Measurements from ENCODE around the gene HRH4.
A peak's percentile ranks its signal among the peaks of the same experiment; 100 is the strongest.

HRH4 gene

GRCh38 chr18:24466771-24467170 lies 6.3 kb downstream of the HRH4 start:
- no peak for DNase-seq

GRCh38 chr18:24470022-24470618 lies 9.7 kb downstream of the HRH4 start:
- DNase-seq: no peak

- DNase-seq: no peak
These were observed 10.4 kb downstream of the HRH4 start for GRCh38 chr18:24470805-24471204.

GRCh38 chr18:24472591-24472990 lies 12.2 kb downstream of the HRH4 start:
- DNase-seq: no peak

GRCh38 chr18:24474406-24474805 lies 14.0 kb downstream of the HRH4 start:
- no peak for DNase-seq

- DNase-seq: no peak
These were observed 15.6 kb downstream of the HRH4 start for GRCh38 chr18:24475926-24476589.

- no peak for DNase-seq
These were observed 18.9 kb downstream of the HRH4 start for GRCh38 chr18:24479371-24479770.

- DNase-seq: no peak
These were observed 22.4 kb downstream of the HRH4 start for GRCh38 chr18:24482821-24483220.

- no peak for DNase-seq
These were observed 25.2 kb downstream of the HRH4 start for GRCh38 chr18:24485681-24486080.

GRCh38 chr18:24486684-24487083 lies 26.2 kb downstream of the HRH4 start:
- DNase-seq: no peak

- peak; percentile 28 for DNase-seq
These were observed 28.5 kb downstream of the HRH4 start for GRCh38 chr18:24488824-24489493.

GRCh38 chr18:24490539-24490938 lies 30.1 kb downstream of the HRH4 start:
- DNase-seq: peak; percentile 45

- no peak for DNase-seq
These were observed 31.7 kb downstream of the HRH4 start for GRCh38 chr18:24491927-24492834.

- no peak for DNase-seq
These were observed 34.1 kb downstream of the HRH4 start for GRCh38 chr18:24494586-24494985.

GRCh38 chr18:24497031-24497754 lies 36.8 kb downstream of the HRH4 start:
- DNase-seq: peak; percentile 85

- DNase-seq: peak; percentile 81
These were observed 39.4 kb downstream of the HRH4 start for GRCh38 chr18:24499814-24500213.

GRCh38 chr18:24500217-24500616 lies 39.8 kb downstream of the HRH4 start:
- peak; percentile 19 for DNase-seq

- DNase-seq: peak; percentile 11
These were observed 40.3 kb downstream of the HRH4 start for GRCh38 chr18:24500766-24501165.

GRCh38 chr18:24502667-24503523 lies 42.5 kb downstream of the HRH4 start:
- DNase-seq: no peak

- DNase-seq: no peak
These were observed 44.0 kb downstream of the HRH4 start for GRCh38 chr18:24504401-24504800.

- DNase-seq: no peak
These were observed 45.7 kb downstream of the HRH4 start for GRCh38 chr18:24506175-24506574.

GRCh38 chr18:24509435-24509834 lies 49.0 kb downstream of the HRH4 start:
- no peak for DNase-seq
